Retinal pigment epithelial cell (primary cell): ENCODE results near the gene SDCCAG8.

Experiments
- DNase-seq: peaks from one replicate; pipeline ENCODE4 v3.0.0-alpha.2; 2010; ENCODE audit warnings: low read depth
- H3K4me3 ChIP-seq: 2 replicates; pipeline ENCODE4 v1.5.1; 2011; ENCODE audit warnings: mild to moderate bottlenecking, low read length, control low read depth, moderate library complexity
- CTCF ChIP-seq: conservative IDR thresholded peaks from 2 replicates; pipeline ENCODE4 v1.5.1; 2011; ENCODE audit warnings: low read depth, low read length, control low read depth, inconsistent platforms

Gene SDCCAG8

GRCh38 chr1:243270097-243270864 lies 14.4 kb downstream of the SDCCAG8 start:
- no peak overlapping the region for H3K4me3 ChIP-seq
- no peak for TF ChIP-seq CTCF
- no peak for DNase-seq

- TF ChIP-seq CTCF, result no peak
These were observed 16.2 kb downstream of the SDCCAG8 start for GRCh38 chr1:243271996-243272395.

GRCh38 chr1:243272401-243272800 lies 16.6 kb downstream of the SDCCAG8 start:
- no peak for DNase-seq
- H3K4me3 ChIP-seq, result no peak overlapping the region
- TF ChIP-seq CTCF, result no peak

More at GRCh38 chr1:243271996-243272395, 16.2 kb downstream of the SDCCAG8 start:
- H3K4me3 ChIP-seq, result no peak overlapping the region
- DNase-seq, result no peak

GRCh38 chr1:243273506-243273905 lies 17.7 kb downstream of the SDCCAG8 start:
- DNase-seq, result no peak
- no peak for TF ChIP-seq CTCF
- no peak overlapping the region for H3K4me3 ChIP-seq

- H3K4me3 ChIP-seq, result no peak overlapping the region
- no peak for DNase-seq
- TF ChIP-seq CTCF, result no peak
These were observed 18.1 kb downstream of the SDCCAG8 start for GRCh38 chr1:243273945-243274344.

GRCh38 chr1:243275316-243275715 lies 19.5 kb downstream of the SDCCAG8 start:
- DNase-seq, result no peak
- no peak for TF ChIP-seq CTCF
- no peak overlapping the region for H3K4me3 ChIP-seq

- no peak for DNase-seq
- TF ChIP-seq CTCF, result no peak
- H3K4me3 ChIP-seq, result no peak overlapping the region
These were observed 24.8 kb downstream of the SDCCAG8 start for GRCh38 chr1:243280571-243281129.
